Hepatocyte (in vitro differentiated cells): Measurements from ENCODE around the gene ERC2. TPM values are rescaled to one million over a fixed set of nuclear protein-coding genes. Genes with fewer than 3 reads are reported as not detected.

ENCODE experiments used
- DNase-seq: peaks from one replicate; pipeline ENCODE4 v3.0.0-alpha.2; 2016; ENCODE audit warnings: low spot score
- H2AFZ ChIP-seq: fragments of 200-600 bp; sonication (generic); 2 replicates; pipeline ENCODE4 v1.6.0; 2016; ENCODE audit warnings: antibody characterized with exemption, mild to moderate bottlenecking
- H3K27ac ChIP-seq: fragments of 200-600 bp; sonication (generic); 2 replicates; pipeline ENCODE4 v1.5.1; 2016; ENCODE audit warnings: mild to moderate bottlenecking
- H3K27me3 ChIP-seq: fragments of 200-600 bp; sonication (generic); 2 replicates; pipeline ENCODE4 v1.6.1; 2016
- H3K36me3 ChIP-seq: fragments of 200-600 bp; sonication (generic); replicated peaks from 2 replicates; pipeline ENCODE4 v1.5.1; 2016; ENCODE audit warnings: low read depth; ENCODE audit not compliant: insufficient read depth
- H3K4me1 ChIP-seq: fragments of 200-600 bp; sonication (generic); 2 replicates; pipeline ENCODE4 v1.5.1; 2016; ENCODE audit warnings: mild to moderate bottlenecking, moderate library complexity; ENCODE audit not compliant: insufficient read depth
- H3K4me2 ChIP-seq: fragments of 200-600 bp; sonication (generic); 2 replicates; pipeline ENCODE4 v1.6.0; 2016
- H3K4me3 ChIP-seq: fragments of 200-600 bp; sonication (generic); 2 replicates; pipeline ENCODE4 v1.5.1; 2016; ENCODE audit warnings: mild to moderate bottlenecking
- H3K79me2 ChIP-seq: fragments of 200-600 bp; sonication (generic); 2 replicates; pipeline ENCODE4 v1.6.0; 2017; ENCODE audit warnings: mild to moderate bottlenecking
- H3K9me2 ChIP-seq: fragments of 200-600 bp; sonication (generic); replicated peaks from 2 replicates; pipeline ENCODE4 v1.6.0; 2017; ENCODE audit warnings: mild to moderate bottlenecking; ENCODE audit not compliant: insufficient read depth
- H3K9me3 ChIP-seq: fragments of 200-600 bp; sonication (generic); 2 replicates; pipeline ENCODE4 v1.5.1; 2016; ENCODE audit warnings: low read depth, mild to moderate bottlenecking
- H4K20me1 ChIP-seq: fragments of 200-600 bp; sonication (generic); 2 replicates; pipeline ENCODE4 v1.6.0; 2016; ENCODE audit warnings: mild to moderate bottlenecking; ENCODE audit not compliant: insufficient read depth, poor library complexity, severe bottlenecking
- EZH2 ChIP-seq: fragments of 200-600 bp; sonication (generic); IDR thresholded peaks from 2 replicates; pipeline ENCODE4 v1.6.1; 2016; ENCODE audit warnings: antibody characterized with exemption, mild to moderate bottlenecking, borderline replicate concordance
- EZH2phosphoT487 ChIP-seq: fragments of 200-600 bp; sonication (generic); IDR thresholded peaks from one replicate; pipeline ENCODE4 v1.6.1; 2018; ENCODE audit warnings: antibody characterized with exemption, mild to moderate bottlenecking, low read depth, moderate library complexity; ENCODE audit not compliant: unreplicated experiment, severe bottlenecking
- WGBS: methylation state at CpG from one replicate; pipeline ENCODE4 v1.1.6; 2016; ENCODE audit warnings: low lambda C conversion rate; ENCODE audit errors: missing lambda C conversion rate; 5-methylcytosine and 5-hydroxymethylcytosine counted together
- polyA plus RNA-seq: library from polyadenylated mRNA; unstranded; fragments of >200 nt; fragmentation: Nextera tagmentation; extraction: Ambion mirVana; gene quantifications from 2 replicates; pipeline ENCODE4 v1.2.1, GENCODE V29; 2016
- total RNA-seq: library from RNA; depleted of rRNA; stranded (reverse); fragments of >200 nt; gene quantifications from 2 replicates; pipeline ENCODE4 v1.2.3, GENCODE V29; 2014
- TF ChIP-seq, protein P1 (sequence below): fragments of 200-600 bp; sonication (generic); IDR thresholded peaks from 2 replicates; pipeline ENCODE4 v1.5.1; 2016; ENCODE audit warnings: antibody characterized with exemption, mild to moderate bottlenecking; ENCODE audit not compliant: poor library complexity

The ERC2 gene
- total and polyA plus RNA-seq, 2 experiments from 2014 or later, result 1.2 to 5.3 TPM

GRCh38 chr3:55662683-55663082 is 805.6 kb downstream of the ERC2 start:
- Histone ChIP-seq H3K4me1 (no peaks in the 10 kb centered on the region), H3K4me2 (no peak overlapping the region), H3K27me3 (no peaks in the 10 kb centered on the region), H3K9me2 (no peaks in the 10 kb centered on the region), H3K79me2 (no peaks in the 10 kb centered on the region), H2AFZ (no peak overlapping the region), H3K27ac (no peak overlapping the region), H4K20me1 (no peaks in the 10 kb centered on the region), H3K4me3 (no peak overlapping the region), H3K36me3 (no peaks in the 10 kb centered on the region), H3K9me3 (no peaks in the 10 kb centered on the region)
- 85% methylated on average over 2 of the region's 2 CpGs for WGBS
- TF ChIP-seq EZH2 (no peak), EZH2phosphoT487 (no peak)
- TF ChIP-seq, protein P1, sequence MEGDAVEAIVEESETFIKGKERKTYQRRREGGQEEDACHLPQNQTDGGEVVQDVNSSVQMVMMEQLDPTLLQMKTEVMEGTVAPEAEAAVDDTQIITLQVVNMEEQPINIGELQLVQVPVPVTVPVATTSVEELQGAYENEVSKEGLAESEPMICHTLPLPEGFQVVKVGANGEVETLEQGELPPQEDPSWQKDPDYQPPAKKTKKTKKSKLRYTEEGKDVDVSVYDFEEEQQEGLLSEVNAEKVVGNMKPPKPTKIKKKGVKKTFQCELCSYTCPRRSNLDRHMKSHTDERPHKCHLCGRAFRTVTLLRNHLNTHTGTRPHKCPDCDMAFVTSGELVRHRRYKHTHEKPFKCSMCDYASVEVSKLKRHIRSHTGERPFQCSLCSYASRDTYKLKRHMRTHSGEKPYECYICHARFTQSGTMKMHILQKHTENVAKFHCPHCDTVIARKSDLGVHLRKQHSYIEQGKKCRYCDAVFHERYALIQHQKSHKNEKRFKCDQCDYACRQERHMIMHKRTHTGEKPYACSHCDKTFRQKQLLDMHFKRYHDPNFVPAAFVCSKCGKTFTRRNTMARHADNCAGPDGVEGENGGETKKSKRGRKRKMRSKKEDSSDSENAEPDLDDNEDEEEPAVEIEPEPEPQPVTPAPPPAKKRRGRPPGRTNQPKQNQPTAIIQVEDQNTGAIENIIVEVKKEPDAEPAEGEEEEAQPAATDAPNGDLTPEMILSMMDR, result no peak
- DNase-seq, result no peak

DNA sequence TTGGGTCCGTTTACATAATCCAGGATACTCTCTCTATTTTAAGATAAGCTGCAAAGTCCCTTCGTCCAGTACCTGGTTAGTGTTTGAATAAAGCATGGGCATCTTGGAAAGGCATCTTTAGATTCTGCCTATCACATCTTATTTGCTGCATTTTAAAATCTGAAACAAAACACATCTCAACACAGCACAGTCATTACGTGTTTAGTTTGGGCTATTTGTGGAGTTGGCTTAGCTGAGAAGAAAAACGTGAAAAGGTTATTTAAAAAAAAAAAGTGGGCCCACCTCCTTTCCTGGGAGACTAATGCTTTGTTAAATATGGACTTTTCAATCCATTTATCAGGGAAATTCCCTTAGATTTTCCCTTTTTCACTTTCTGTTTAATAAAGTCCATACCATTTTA is 806.7 kb downstream of the ERC2 start:
- Histone ChIP-seq H3K36me3 (no peaks in the 10 kb centered on the region), H3K79me2 (no peaks in the 10 kb centered on the region), H3K9me3 (no peaks in the 10 kb centered on the region), H3K4me1 (no peaks in the 10 kb centered on the region), H2AFZ (no peak overlapping the region), H3K27ac (no peak overlapping the region), H3K9me2 (no peaks in the 10 kb centered on the region), H3K4me3 (no peak overlapping the region), H3K4me2 (no peak overlapping the region), H4K20me1 (no peaks in the 10 kb centered on the region), H3K27me3 (no peaks in the 10 kb centered on the region)
- DNase-seq, result no peak
- 74% methylated on average over 4 of the region's 4 CpGs for WGBS
- no peak for TF ChIP-seq EZH2
- no peak for TF ChIP-seq EZH2phosphoT487
- TF ChIP-seq, protein P1, result no peak

- Histone ChIP-seq H3K9me3 (no peaks in the 10 kb centered on the region), H2AFZ (no peak overlapping the region), H3K79me2 (no peaks in the 10 kb centered on the region), H3K36me3 (no peaks in the 10 kb centered on the region), H3K27ac (no peak overlapping the region), H3K4me1 (no peaks in the 10 kb centered on the region), H3K4me3 (no peak overlapping the region), H3K9me2 (no peaks in the 10 kb centered on the region), H3K27me3 (no peaks in the 10 kb centered on the region), H3K4me2 (no peak overlapping the region), H4K20me1 (no peaks in the 10 kb centered on the region)
- TF ChIP-seq EZH2phosphoT487, result no peak
- TF ChIP-seq EZH2, result no peak
- TF ChIP-seq, protein P1, result no peak
- DNase-seq, result no peak
- WGBS, result 74% methylated on average over 4 of the region's 4 CpGs
Measured at GRCh38 chr3:55661141-55661540, 807.1 kb downstream of the ERC2 start.

GRCh38 chr3:55660642-55661041 is 807.6 kb downstream of the ERC2 start:
- H3K9me3 ChIP-seq, result no peaks in the 10 kb centered on the region
- TF ChIP-seq EZH2 (no peak), EZH2phosphoT487 (no peak)
- TF ChIP-seq, protein P1, result no peak
- no peak overlapping the region for H3K4me2 ChIP-seq
- no peaks in the 10 kb centered on the region for H3K79me2 ChIP-seq
- H3K27ac ChIP-seq, result no peak overlapping the region
- H3K9me2 ChIP-seq, result no peaks in the 10 kb centered on the region
- H3K27me3 ChIP-seq, result no peaks in the 10 kb centered on the region
- DNase-seq, result no peak
- H3K36me3 ChIP-seq, result no peaks in the 10 kb centered on the region
- no peaks in the 10 kb centered on the region for H4K20me1 ChIP-seq
- no peak overlapping the region for H2AFZ ChIP-seq
- no peak overlapping the region for H3K4me3 ChIP-seq
- 93% methylated on average over 2 of the region's 2 CpGs for WGBS
- no peaks in the 10 kb centered on the region for H3K4me1 ChIP-seq
